Ishikawa (cell line): ENCODE results near the gene CLRN3.

Experiments
- CEBPB ChIP-seq: IDR thresholded peaks from 2 replicates; pipeline ENCODE4 v1.6.1; 2012
- FOXM1 ChIP-seq: IDR thresholded peaks from 2 replicates; pipeline ENCODE4 v1.6.1; 2012; ENCODE audit warnings: low read depth, borderline replicate concordance
- RAD21 ChIP-seq: IDR thresholded peaks from 2 replicates; pipeline ENCODE4 v1.6.1; 2012; ENCODE audit warnings: low read depth
- REST ChIP-seq: IDR thresholded peaks from 2 replicates; pipeline ENCODE4 v1.6.1; 2012; ENCODE audit warnings: low read depth, mild to moderate bottlenecking
- USF1 ChIP-seq: IDR thresholded peaks from 2 replicates; pipeline ENCODE4 v1.6.1; 2012
- ZBTB7A ChIP-seq: IDR thresholded peaks from 2 replicates; pipeline ENCODE4 v1.6.1; 2012; ENCODE audit warnings: low read depth

GRCh38 chr10:127884501-127884900 is 8.2 kb downstream of the CLRN3 start:
- TF ChIP-seq FOXM1 (no peak), REST (no peak), RAD21 (no peak), ZBTB7A (no peak), USF1 (no peak), CEBPB (no peak)
